Activated CD4-positive, alpha-beta T cell treated with anti-CD3 and anti-CD28 coated beads, Interleukin-2, amount 10 ng/mL, durations not matched to agents 7 days and 5 days (primary cell): ENCODE results near the gene ZNF90. TPM values are rescaled to one million over a fixed set of nuclear protein-coding genes. Genes with fewer than 3 reads are reported as not detected.
"Not testable (repeated sequence)": the region's sequence is repeated elsewhere in the genome, so short reads cannot be mapped to it uniquely, and the experiment has no call there.

Experiments used
- CTCF ChIA-PET: fragments of 350-600 bp; sonication (Branson Sonifier 250); formaldehyde crosslinking; loops from one replicate; lab custom pipeline; 2021; ENCODE audit warnings: antibody characterized with exemption; lab: Charles Lee
- POLR2A ChIA-PET: fragments of 350-600 bp; sonication (Branson Sonifier 250); formaldehyde crosslinking; loops from one replicate; lab custom pipeline; 2021; ENCODE audit warnings: antibody characterized with exemption; lab: Charles Lee
- DNase-seq: peaks from one replicate; pipeline ENCODE4 v3.0.0-alpha.2; 2020
- H3K27ac Mint-ChIP-seq: one replicate; pipeline ENCODE4 v1.8.0; 2021; ENCODE audit warnings: mild to moderate bottlenecking, moderate library complexity, mixed read lengths
- H3K27me3 Mint-ChIP-seq: one replicate; pipeline ENCODE4 v1.8.0; 2021; ENCODE audit warnings: mixed read lengths
- H3K36me3 Mint-ChIP-seq: one replicate; pipeline ENCODE4 v1.8.0; 2021; ENCODE audit warnings: low read depth, mixed read lengths
- H3K4me1 Mint-ChIP-seq: one replicate; pipeline ENCODE4 v1.8.0; 2021; ENCODE audit warnings: mixed read lengths
- H3K4me3 Mint-ChIP-seq: one replicate; pipeline ENCODE4 v1.8.0; 2021; ENCODE audit warnings: mild to moderate bottlenecking, moderate library complexity, mixed read lengths
- H3K9me3 Mint-ChIP-seq: one replicate; pipeline ENCODE4 v1.8.0; 2021; ENCODE audit warnings: mixed read lengths
- total RNA-seq, 2 experiments: library from RNA; stranded (reverse); gene quantifications; one replicate each; pipeline ENCODE4 v1.2.3, GENCODE V29; 2021

The ZNF90 gene
- total RNA-seq, 2 experiments from 2014 or later, result 11.0 to 12.3 TPM

DNA sequence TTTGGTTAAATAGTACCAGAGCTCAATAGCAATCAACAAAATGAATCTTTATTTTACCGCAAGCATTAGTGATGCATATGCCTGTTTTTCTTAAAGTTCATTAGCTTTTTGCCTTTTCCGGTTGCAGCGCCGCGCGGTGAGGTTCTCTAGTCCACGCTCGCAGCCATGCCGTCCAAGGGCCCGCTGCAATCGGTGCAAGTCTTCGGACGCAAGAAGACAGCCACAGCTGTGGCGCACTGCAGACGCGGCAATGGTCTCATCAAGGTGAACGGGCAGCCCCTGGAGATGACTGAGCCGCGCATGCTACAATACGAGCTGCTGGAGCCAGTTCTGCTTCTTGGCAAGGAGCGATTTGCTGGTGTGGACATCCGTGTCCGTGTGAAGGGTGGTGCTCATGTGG lies 47.1 kb downstream of the ZNF90 start:
- peaks cover 49% of the 10 kb centered on the region for H3K9me3 Mint-ChIP-seq
- peaks cover 50% of the 10 kb centered on the region for H3K36me3 Mint-ChIP-seq
- no peaks in the 10 kb centered on the region for H3K27me3 Mint-ChIP-seq
- no peak overlapping the region for H3K4me3 Mint-ChIP-seq
- DNase-seq, result no peak
- H3K27ac Mint-ChIP-seq, result no peak overlapping the region
- ChIA-PET CTCF (interaction anchor here (0.6 kb wide), 1 partner anchor 85 kb away, joined by 3 read pairs; no protein-coding TSS in a partner anchor), POLR2A (no interaction called here)
- no peaks in the 10 kb centered on the region for H3K4me1 Mint-ChIP-seq

DNA sequence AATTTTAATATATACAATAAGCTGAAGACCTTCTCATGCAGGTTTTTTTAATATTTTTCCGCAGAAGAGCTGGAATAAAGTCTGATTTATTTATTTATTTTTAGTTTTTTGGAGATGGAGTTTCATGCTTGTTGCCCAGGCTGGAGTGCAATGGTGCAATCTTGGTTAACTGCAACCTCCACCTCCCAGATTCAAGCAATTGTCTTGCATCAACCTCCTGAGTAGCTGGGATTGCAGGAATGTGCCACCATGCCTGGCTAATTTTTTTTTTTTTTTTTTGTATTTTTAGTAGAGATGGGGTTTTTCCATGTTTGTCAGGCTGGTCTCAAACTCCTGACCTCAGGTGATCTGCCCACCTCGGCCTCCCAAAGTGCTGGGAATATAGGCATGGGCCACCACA lies 55.1 kb downstream of the ZNF90 start:
- H3K4me1 Mint-ChIP-seq, H3K27ac Mint-ChIP-seq, H3K27me3 Mint-ChIP-seq, DNase-seq, H3K4me3 Mint-ChIP-seq, POLR2A ChIA-PET, H3K36me3 Mint-ChIP-seq: not testable (repeated sequence)
- peaks cover 29% of the 10 kb centered on the region for H3K9me3 Mint-ChIP-seq
- CTCF ChIA-PET, result interaction anchor here (0.6 kb wide), 1 partner anchor 47 kb away, joined by 7 read pairs; no protein-coding TSS in a partner anchor

DNA sequence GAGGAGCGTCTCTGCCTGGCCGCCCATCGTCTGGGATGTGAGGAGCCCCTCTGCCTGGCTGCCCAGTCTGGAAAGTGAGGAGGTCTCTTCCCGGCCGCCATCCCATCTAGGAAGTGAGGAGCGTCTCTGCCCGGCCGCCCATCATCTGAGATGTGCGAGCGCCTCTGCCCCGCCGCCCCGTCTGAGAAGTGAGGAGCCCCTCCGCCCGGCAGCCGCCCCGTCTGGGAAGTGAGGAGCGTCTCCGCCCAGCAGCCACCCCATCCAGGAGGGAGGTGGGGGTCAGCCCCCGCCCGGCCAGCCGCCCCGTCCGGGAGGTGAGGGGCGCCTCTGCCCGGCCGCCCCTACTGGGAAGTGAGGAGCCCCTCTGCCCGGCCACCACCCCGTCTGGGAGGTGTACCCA lies 59.9 kb downstream of the ZNF90 start:
- POLR2A ChIA-PET, DNase-seq, H3K4me1 Mint-ChIP-seq, CTCF ChIA-PET, H3K27ac Mint-ChIP-seq, H3K27me3 Mint-ChIP-seq, H3K36me3 Mint-ChIP-seq, H3K4me3 Mint-ChIP-seq: not testable (repeated sequence)
- peaks cover 37% of the 10 kb centered on the region for H3K9me3 Mint-ChIP-seq

DNA sequence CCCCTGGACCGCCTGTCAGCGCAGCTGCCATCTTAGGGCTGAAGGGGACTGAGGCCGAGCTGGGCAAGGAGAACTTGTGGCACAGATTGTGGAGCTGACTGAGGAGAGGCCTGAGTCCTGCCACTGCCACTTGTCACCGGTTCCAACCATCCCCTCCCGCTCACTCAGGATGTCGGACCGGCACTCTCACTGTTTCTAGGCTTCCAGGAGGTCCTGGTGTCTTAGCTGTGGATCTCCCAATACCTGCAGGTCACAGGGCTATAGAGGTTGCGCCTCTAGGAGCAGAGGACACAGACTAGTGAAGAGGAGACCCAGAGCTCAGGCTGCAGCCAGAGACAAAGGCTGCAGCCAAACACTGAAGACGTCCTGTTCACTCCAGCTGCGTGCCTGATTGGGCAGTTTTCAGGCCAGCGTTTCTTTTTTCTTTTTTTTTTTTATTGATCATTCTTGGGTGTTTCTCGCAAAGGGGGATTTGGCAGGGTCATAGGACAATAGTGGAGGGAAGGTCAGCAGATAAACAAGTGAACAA lies 73.9 kb downstream of the ZNF90 start:
- Mint-ChIP-seq H3K9me3 (peaks cover 13% of the 10 kb centered on the region), H3K4me3 (no peak overlapping the region), H3K27me3 (no peaks in the 10 kb centered on the region), H3K36me3 (no peaks in the 10 kb centered on the region), H3K4me1 (no peaks in the 10 kb centered on the region), H3K27ac (no peak overlapping the region)
- ChIA-PET CTCF (no interaction called here), POLR2A (no interaction called here)
- DNase-seq, result no peak

GRCh38 chr19:20152506-20152905 lies 74.7 kb downstream of the ZNF90 start:
- peaks cover 15% of the 10 kb centered on the region for H3K9me3 Mint-ChIP-seq
- POLR2A ChIA-PET, H3K36me3 Mint-ChIP-seq, H3K4me3 Mint-ChIP-seq, DNase-seq, H3K27me3 Mint-ChIP-seq, H3K27ac Mint-ChIP-seq, H3K4me1 Mint-ChIP-seq, CTCF ChIA-PET: not testable (repeated sequence)

DNA sequence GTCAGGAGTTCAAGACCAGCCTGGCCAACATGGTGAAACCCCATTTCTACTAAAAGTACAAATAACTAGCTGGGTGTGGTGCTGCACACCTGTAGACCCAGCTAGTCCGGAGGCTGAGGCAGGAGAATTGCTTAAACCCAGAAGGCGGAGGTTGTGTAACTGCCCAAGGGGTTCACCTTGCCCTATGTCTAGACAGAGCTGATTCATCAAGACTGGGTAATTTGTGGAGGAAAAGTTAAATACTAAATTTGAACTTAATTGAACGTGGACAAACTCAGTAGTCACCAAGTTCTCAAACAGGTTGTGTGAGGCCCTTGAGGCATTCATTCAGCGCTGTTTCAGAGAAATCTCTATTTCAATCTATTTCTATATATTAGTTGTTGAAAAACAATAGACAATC lies 75.5 kb downstream of the ZNF90 start:
- Mint-ChIP-seq H3K4me3 (no peak overlapping the region), H3K27ac (no peak overlapping the region), H3K36me3 (no peaks in the 10 kb centered on the region), H3K27me3 (no peaks in the 10 kb centered on the region), H3K4me1 (no peaks in the 10 kb centered on the region), H3K9me3 (peaks cover 12% of the 10 kb centered on the region)
- no peak for DNase-seq
- POLR2A ChIA-PET, result no interaction called here
- CTCF ChIA-PET, result no interaction called here

GRCh38 chr19:20154636-20155035 lies 76.8 kb downstream of the ZNF90 start:
- CTCF ChIA-PET, result no interaction called here
- H3K27me3 Mint-ChIP-seq, result no peaks in the 10 kb centered on the region
- no peak for DNase-seq
- no peak overlapping the region for H3K4me3 Mint-ChIP-seq
- POLR2A ChIA-PET, result no interaction called here
- no peak overlapping the region for H3K27ac Mint-ChIP-seq
- H3K36me3 Mint-ChIP-seq, result no peaks in the 10 kb centered on the region
- H3K9me3 Mint-ChIP-seq, result peaks cover 23% of the 10 kb centered on the region
- no peaks in the 10 kb centered on the region for H3K4me1 Mint-ChIP-seq

DNA sequence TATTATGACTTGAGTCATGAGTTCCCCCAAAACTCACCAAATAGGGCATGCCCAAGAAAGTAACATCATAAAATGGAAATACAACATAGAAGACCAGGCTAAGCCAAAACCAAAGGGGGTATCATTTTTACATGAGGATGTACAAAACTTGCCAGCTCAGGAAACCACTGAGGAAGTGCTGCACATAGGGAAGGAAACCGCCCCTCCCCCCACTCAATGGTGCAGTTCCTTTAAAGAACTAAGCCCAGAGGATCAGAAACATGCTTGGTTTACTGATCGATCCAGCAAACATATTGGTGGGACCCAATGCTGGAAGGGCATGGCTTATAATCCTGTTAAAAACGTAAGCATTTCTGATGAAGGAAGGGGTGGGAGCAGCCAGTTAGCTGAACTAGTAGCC lies 85.0 kb downstream of the ZNF90 start:
- ChIA-PET POLR2A (no interaction called here), CTCF (no interaction called here)
- Mint-ChIP-seq H3K4me1 (peaks cover 26% of the 10 kb centered on the region), H3K36me3 (peaks cover 25% of the 10 kb centered on the region), H3K27me3 (no peaks in the 10 kb centered on the region), H3K27ac (no peak overlapping the region), H3K9me3 (peaks cover 64% of the 10 kb centered on the region), H3K4me3 (no peak overlapping the region)
- DNase-seq, result peak; percentile 9

GRCh38 chr19:20164456-20164855 lies 86.7 kb downstream of the ZNF90 start:
- no peak for DNase-seq
- Mint-ChIP-seq H3K9me3 (peaks cover 59% of the 10 kb centered on the region), H3K36me3 (peaks cover 37% of the 10 kb centered on the region), H3K27ac (no peak overlapping the region), H3K27me3 (no peaks in the 10 kb centered on the region), H3K4me3 (no peak overlapping the region), H3K4me1 (peaks cover 28% of the 10 kb centered on the region)
- POLR2A ChIA-PET, result no interaction called here
- CTCF ChIA-PET, result no interaction called here

GRCh38 chr19:20165971-20166592 lies 88.3 kb downstream of the ZNF90 start:
- peaks cover 32% of the 10 kb centered on the region for H3K4me1 Mint-ChIP-seq
- peaks cover 58% of the 10 kb centered on the region for H3K9me3 Mint-ChIP-seq
- CTCF ChIA-PET, result interaction anchor here (0.8 to 1.0 kb wide), 2 partner anchors 8 to 72 kb away, joined by 3 to 4 read pairs; no protein-coding TSS in a partner anchor
- H3K4me3 Mint-ChIP-seq, result no peak overlapping the region
- peaks cover 51% of the 10 kb centered on the region for H3K36me3 Mint-ChIP-seq
- no peak overlapping the region for H3K27ac Mint-ChIP-seq
- POLR2A ChIA-PET, result interaction anchor here (0.6 to 1.5 kb wide), 3 partner anchors 72 to 1512 kb away, joined by 3 to 5 read pairs (median 3); partner anchors contain the start of gene ZNF737
- no peak for DNase-seq
- no peaks in the 10 kb centered on the region for H3K27me3 Mint-ChIP-seq

DNA sequence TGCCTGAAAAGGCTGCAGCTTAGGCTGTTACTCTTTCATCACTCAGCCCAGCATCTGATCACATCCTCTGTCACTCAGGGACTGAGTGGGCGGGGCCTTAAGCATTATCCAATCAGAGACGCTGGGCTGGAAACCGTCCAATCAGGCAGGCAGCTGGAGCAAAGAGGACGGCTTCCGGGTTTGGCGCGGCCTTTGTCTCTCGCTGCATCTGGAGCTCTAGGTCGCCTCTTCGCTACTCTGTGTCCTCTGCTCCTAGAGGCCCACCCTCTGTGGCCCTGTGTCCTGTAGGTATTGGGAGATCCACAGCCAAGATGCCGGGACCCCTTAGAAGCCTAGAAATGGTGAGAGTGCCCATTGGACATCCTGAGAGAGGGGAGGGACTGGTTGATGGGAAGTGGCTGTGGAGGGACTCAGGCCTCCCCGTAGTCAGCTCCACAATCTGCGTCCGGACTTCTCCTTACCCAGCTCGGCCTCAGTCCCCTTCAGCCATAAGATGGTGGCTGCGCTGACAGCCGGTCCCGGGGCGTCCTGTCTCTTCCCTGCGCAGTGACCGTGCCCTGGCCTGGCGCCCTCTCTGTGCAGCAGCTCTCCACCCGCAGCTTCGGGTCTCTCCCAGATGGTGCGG lies 89.3 kb downstream of the ZNF90 start, which contains the start of gene ZNF486:
Gene ZNF486 (plus strand): TSS at position 195 of the 625 bp plus-strand sequence. CDS start 117 bp downstream, at position 312.
- H3K27ac Mint-ChIP-seq, result peak within 1 kb of the TSS; percentile 97
- H3K27me3 Mint-ChIP-seq, result no peaks in the 10 kb centered on the region
- peaks cover 37% of the 10 kb centered on the region for H3K4me1 Mint-ChIP-seq
- ChIA-PET POLR2A (interaction anchor here (0.6 to 1.5 kb wide), 5 partner anchors 71 to 1511 kb away, joined by 3 to 5 read pairs (median 3); partner anchors contain the start of genes ZNF506, ZNF737 and ZNF90), CTCF (interaction anchor here (0.6 to 1.1 kb wide), 4 partner anchors 10 to 818 kb away, joined by 3 to 4 read pairs (median 3); no protein-coding TSS in a partner anchor)
- peak; percentile 95 for DNase-seq
- peak within 1 kb of the TSS; percentile 97 for H3K4me3 Mint-ChIP-seq
- peaks cover 60% of the 10 kb centered on the region for H3K36me3 Mint-ChIP-seq
- H3K9me3 Mint-ChIP-seq, result peaks cover 61% of the 10 kb centered on the region

GRCh38 chr19:20167651-20168122 lies 89.9 kb downstream of the ZNF90 start:
- ChIA-PET CTCF (interaction anchor here (0.6 to 1.1 kb wide), 3 partner anchors 9 to 818 kb away, joined by 3 to 4 read pairs (median 3); no protein-coding TSS in a partner anchor), POLR2A (interaction anchor here (0.9 to 1.0 kb wide), 2 partner anchors 90 to 346 kb away, joined by 3 to 4 read pairs; partner anchors contain the start of genes ZNF506 and ZNF90)
- Mint-ChIP-seq H3K27me3 (no peaks in the 10 kb centered on the region), H3K4me1 (peaks cover 31% of the 10 kb centered on the region), H3K9me3 (peaks cover 56% of the 10 kb centered on the region), H3K27ac (peak overlapping the region; percentile 97), H3K4me3 (peak overlapping the region; percentile 97), H3K36me3 (peaks cover 60% of the 10 kb centered on the region)
- DNase-seq, result no peak
